B cell (primary cell): ENCODE measurements around the gene STAG1. TPM values are rescaled to one million over a fixed set of nuclear protein-coding genes. Genes with fewer than 3 reads are reported as not detected.

Experiments
- ATAC-seq: fragments of 200-7000 bp; cut with Tn5 transposase; one replicate; pipeline ENCODE4 v1.10.0; 2021; ENCODE audit warnings: low read depth, mild to moderate bottlenecking, moderate number of reproducible peaks, moderate library complexity
- CTCF ChIA-PET: fragments of 350-600 bp; sonication (Branson Sonifier 250); formaldehyde crosslinking; loops from one replicate; lab custom pipeline; 2021; ENCODE audit warnings: antibody characterized with exemption, inconsistent platforms; lab: Charles Lee
- POLR2A ChIA-PET: fragments of 350-600 bp; sonication (Branson Sonifier 250); formaldehyde crosslinking; loops from one replicate; lab custom pipeline; 2021; ENCODE audit warnings: antibody characterized with exemption; lab: Charles Lee
- DNase-seq: peaks from one replicate; pipeline ENCODE4 v3.0.0; 2013
- H2AFZ ChIP-seq: 2 replicates; pipeline ENCODE4 v1.6.1; 2012; ENCODE audit warnings: mild to moderate bottlenecking, low read depth, low read length; ENCODE audit not compliant: insufficient read depth, poor library complexity, severe bottlenecking
- H3K27ac ChIP-seq, 2 donors: 1 replicate in 1 of 2; 2 replicates in 1 of 2; pipeline ENCODE4 v1.5.1; 2012 to 2013; ENCODE audit warnings: low read length in 2 of 2, mild to moderate bottlenecking in 2 of 2, moderate library complexity in 1 of 2
- H3K27me3 ChIP-seq, 4 experiments: fragments of 200-600 bp in 1 of 4; sonication (generic) in 1 of 4; replicated peaks in 1 of 4; 1 replicate in 2 of 4; 2 replicates in 2 of 4; pipeline versions ENCODE4 v1.6.1 to v1.7.0; 2013 to 2016; ENCODE audit warnings: low read length in 3 of 4, mild to moderate bottlenecking in 2 of 4, mixed read lengths in 1 of 4, moderate library complexity in 1 of 4; ENCODE audit not compliant: insufficient read depth in 4 of 4, control insufficient read depth in 3 of 4; ENCODE audit errors: control extremely low read depth in 1 of 4
- H3K36me3 ChIP-seq, 2 experiments: replicated peaks in 1 of 2; 1 replicate in 1 of 2; 2 replicates in 1 of 2; pipeline versions ENCODE4 v1.6.1 to v1.7.1; 2013; ENCODE audit warnings: low read length in 1 of 2; ENCODE audit not compliant: insufficient read depth in 2 of 2, control insufficient read depth in 1 of 2; ENCODE audit errors: control extremely low read depth in 1 of 2, extremely low read depth in 1 of 2
- H3K4me1 ChIP-seq, 2 donors: fragments of 200-600 bp in 1 of 2; sonication (generic) in 1 of 2; 1 replicate in 1 of 2; 2 replicates in 1 of 2; pipeline versions ENCODE4 v1.5.1 to v1.6.1; 2013 to 2017; ENCODE audit warnings: low read length in 2 of 2; ENCODE audit not compliant: control insufficient read depth in 2 of 2, insufficient read depth in 2 of 2
- H3K4me2 ChIP-seq: replicated peaks from 2 replicates; pipeline ENCODE3; 2012; ENCODE audit warnings: mild to moderate bottlenecking, low read depth, low read length; ENCODE audit not compliant: poor library complexity, severe bottlenecking
- H3K4me3 ChIP-seq, 5 experiments: fragments of 200-600 bp in 1 of 5; sonication (generic) in 1 of 5; 1 replicate in 3 of 5; 2 replicates in 2 of 5; pipeline versions ENCODE4 v1.5.1 to v1.7.0; 2011 to 2016; ENCODE audit warnings: low read length in 4 of 5, mild to moderate bottlenecking in 4 of 5, low read depth in 2 of 5, control low read depth in 1 of 5, moderate library complexity in 1 of 5; ENCODE audit not compliant: insufficient read depth in 1 of 5; ENCODE audit errors: control extremely low read depth in 1 of 5, extremely low read depth in 1 of 5
- H3K79me2 ChIP-seq: fragments of 200-600 bp; sonication (generic); one replicate; pipeline ENCODE4 v1.6.0; 2016; ENCODE audit warnings: low read length; ENCODE audit not compliant: control insufficient read depth, insufficient read depth
- H3K9ac ChIP-seq: fragments of 200-600 bp; sonication (generic); 2 replicates; pipeline ENCODE4 v1.6.1; 2017; ENCODE audit warnings: mild to moderate bottlenecking, low read length, moderate library complexity
- H3K9me3 ChIP-seq, 3 donors: one replicate each; pipeline versions ENCODE4 v1.6.1 to v1.7.1; 2013; ENCODE audit warnings: low read length in 2 of 3; ENCODE audit not compliant: control insufficient read depth in 2 of 3, insufficient read depth in 1 of 3; ENCODE audit errors: control extremely low read depth in 1 of 3
- H4K20me1 ChIP-seq: 2 replicates; pipeline ENCODE4 v1.6.0; 2012; ENCODE audit warnings: mild to moderate bottlenecking, low read length; ENCODE audit not compliant: insufficient read depth, control insufficient read depth, poor library complexity, severe bottlenecking
- H3K27ac Mint-ChIP-seq: one replicate; pipeline ENCODE4 v1.8.0; 2021; ENCODE audit warnings: mixed read lengths
- H3K27me3 Mint-ChIP-seq: one replicate; pipeline ENCODE4 v1.8.0; 2021; ENCODE audit warnings: mixed read lengths
- H3K4me1 Mint-ChIP-seq: one replicate; pipeline ENCODE4 v1.8.0; 2021; ENCODE audit warnings: mixed read lengths
- H3K4me3 Mint-ChIP-seq: one replicate; pipeline ENCODE4 v1.8.0; 2021; ENCODE audit warnings: mixed read lengths
- H3K9me3 Mint-ChIP-seq: one replicate; pipeline ENCODE4 v1.8.0; 2022; ENCODE audit warnings: mixed read lengths; ENCODE audit not compliant: insufficient read depth
- EZH2 ChIP-seq: IDR thresholded peaks from 2 replicates; pipeline ENCODE4 v1.6.1; 2012; ENCODE audit warnings: borderline replicate concordance, low read depth, mild to moderate bottlenecking, moderate library complexity, low read length; ENCODE audit not compliant: insufficient read depth, poor library complexity, severe bottlenecking
- WGBS: methylation state at CpG from one replicate; pipeline ENCODE4 v1.1.5; 2013; ENCODE audit warnings: missing lambda C conversion rate; ENCODE audit not compliant: insufficient coverage; 5-methylcytosine and 5-hydroxymethylcytosine counted together
- intact Hi-C: fragments of 100-400 bp; cut with micrococcal nuclease; formaldehyde crosslinking; loops from one replicate; pipeline ENCODE4 v1.10.0; 2022
- polyA plus RNA-seq: library from polyadenylated mRNA; depleted of rRNA; stranded (reverse); fragments of >200 nt; gene quantifications from 2 replicates; pipeline ENCODE4 v1.2.3, GENCODE V29; 2012
- total RNA-seq, 2 donors: library from RNA; stranded (reverse); fragments of 120-200 nt in 1 of 2; gene quantifications; 1 replicate in 1 of 2; 2 replicates in 1 of 2; pipeline versions ENCODE4 v1.2.3 to v1.2.4, GENCODE V29; 2013 to 2022
- TF ChIP-seq, protein P1 (sequence below): fragments of 200-600 bp; IDR thresholded peaks from one replicate; pipeline ENCODE4 v1.8.0; 2022; ENCODE audit warnings: antibody characterized with exemption, mild to moderate bottlenecking

Gene STAG1
- total and polyA plus RNA-seq, 2 donors (not counting 1 experiment from before 2014, with no cell fraction given) = 9.2 to 77.0 TPM

DNA sequence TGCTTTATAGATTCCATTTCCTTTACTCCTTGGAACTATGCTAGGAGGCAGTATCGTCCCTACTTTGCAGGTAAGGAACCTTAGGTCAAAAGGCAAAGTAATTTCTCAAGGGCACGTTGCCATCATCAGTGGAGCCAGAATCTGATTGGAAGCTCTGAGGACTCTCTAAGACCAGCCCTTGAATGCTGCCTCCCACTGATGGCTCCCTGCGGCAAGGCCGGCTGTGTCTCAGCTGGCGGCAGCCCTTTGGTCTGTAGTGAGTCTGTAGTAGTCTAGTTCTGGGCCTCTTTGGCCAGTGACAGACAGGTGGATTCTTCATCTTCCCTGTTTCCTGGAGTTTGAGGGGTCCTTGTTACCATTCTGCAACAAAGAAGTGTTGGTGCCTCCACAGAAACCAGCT, 425.9 kb downstream of the STAG1 start:
- H3K9me3 Mint-ChIP-seq = peaks cover 14% of the 10 kb centered on the region
- intact Hi-C loops = no loop called here

GRCh38 chr3:136311968-136312367, 440.2 kb downstream of the STAG1 start:
- WGBS = no CpG with 5 or more reads among the region's 5 CpGs
- Histone ChIP-seq H3K36me3 (peaks cover 0 to 2% of the 10 kb centered on the region in 2 experiments), H3K9me3 (no peaks in the 10 kb centered on the region), H4K20me1 (no peaks in the 10 kb centered on the region), H3K4me3 (no peak overlapping the region), H3K27me3 (no peaks in the 10 kb centered on the region), H3K9ac (no peak overlapping the region), H3K79me2 (no peaks in the 10 kb centered on the region), H3K4me2 (no peak overlapping the region), H3K27ac (no peak overlapping the region), H2AFZ (no peak overlapping the region), H3K4me1 (no peaks in the 10 kb centered on the region)
- Mint-ChIP-seq H3K27me3 (no peaks in the 10 kb centered on the region), H3K4me1 (no peaks in the 10 kb centered on the region), H3K27ac (no peak overlapping the region), H3K4me3 (no peak overlapping the region), H3K9me3 (no peaks in the 10 kb centered on the region)
- intact Hi-C loops = no loop called here
- DNase-seq = no peak
- no peak for ATAC-seq
- TF ChIP-seq, protein P1, sequence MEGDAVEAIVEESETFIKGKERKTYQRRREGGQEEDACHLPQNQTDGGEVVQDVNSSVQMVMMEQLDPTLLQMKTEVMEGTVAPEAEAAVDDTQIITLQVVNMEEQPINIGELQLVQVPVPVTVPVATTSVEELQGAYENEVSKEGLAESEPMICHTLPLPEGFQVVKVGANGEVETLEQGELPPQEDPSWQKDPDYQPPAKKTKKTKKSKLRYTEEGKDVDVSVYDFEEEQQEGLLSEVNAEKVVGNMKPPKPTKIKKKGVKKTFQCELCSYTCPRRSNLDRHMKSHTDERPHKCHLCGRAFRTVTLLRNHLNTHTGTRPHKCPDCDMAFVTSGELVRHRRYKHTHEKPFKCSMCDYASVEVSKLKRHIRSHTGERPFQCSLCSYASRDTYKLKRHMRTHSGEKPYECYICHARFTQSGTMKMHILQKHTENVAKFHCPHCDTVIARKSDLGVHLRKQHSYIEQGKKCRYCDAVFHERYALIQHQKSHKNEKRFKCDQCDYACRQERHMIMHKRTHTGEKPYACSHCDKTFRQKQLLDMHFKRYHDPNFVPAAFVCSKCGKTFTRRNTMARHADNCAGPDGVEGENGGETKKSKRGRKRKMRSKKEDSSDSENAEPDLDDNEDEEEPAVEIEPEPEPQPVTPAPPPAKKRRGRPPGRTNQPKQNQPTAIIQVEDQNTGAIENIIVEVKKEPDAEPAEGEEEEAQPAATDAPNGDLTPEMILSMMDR = no peak
- no peak for TF ChIP-seq EZH2
- ChIA-PET CTCF (no interaction called here), POLR2A (no interaction called here)

More for the DNA sequence above, 425.9 kb downstream of the STAG1 start:
- ChIA-PET POLR2A (no interaction called here), CTCF (interaction anchor here (0.6 kb wide), 1 partner anchor 10 kb away, joined by 3 read pairs; no protein-coding TSS in a partner anchor)
- Mint-ChIP-seq H3K4me3 (no peak overlapping the region), H3K27ac (no peak overlapping the region), H3K4me1 (no peaks in the 10 kb centered on the region), H3K27me3 (no peaks in the 10 kb centered on the region)
- no peak for DNase-seq
- Histone ChIP-seq H3K4me1 (no peaks in the 10 kb centered on the region), H3K4me2 (no peak overlapping the region), H4K20me1 (no peaks in the 10 kb centered on the region), H3K27me3 (no peaks in the 10 kb centered on the region), H3K27ac (no peak overlapping the region), H3K9ac (no peak overlapping the region), H3K4me3 (no peak overlapping the region), H2AFZ (no peak overlapping the region), H3K36me3 (peaks cover 14 to 31% of the 10 kb centered on the region in 2 experiments), H3K9me3 (peaks cover 7 to 22% (median 9%) of the 10 kb centered on the region in 3 donors), H3K79me2 (no peaks in the 10 kb centered on the region)
- no peak for ATAC-seq
- TF ChIP-seq, protein P1 = no peak
- no peak for TF ChIP-seq EZH2
- 100% methylated on average over 2 of the region's 5 CpGs for WGBS
